ENCODE results near the gene PI4KA. TPM values are rescaled to one million over a fixed set of nuclear protein-coding genes. Genes with fewer than 3 reads are reported as not detected.

Gene PI4KA
- total RNA-seq, 4 donors from 2014 or later = 42.5 to 81.3 (median 66.1) TPM

GRCh38 chr22:20793748-20794649 lies 64.6 kb downstream of the PI4KA start:
- DNase-seq (ENCODE audit: low spot score in 2 of 2) = no peak
- 75 to 76% methylated on average over 13 of the region's 13 CpGs for WGBS, 2 donors
- TF ChIP-seq POLR2A (IDR thresholded peaks at IDR 0.05) = no peak
- TF ChIP-seq, protein P1, sequence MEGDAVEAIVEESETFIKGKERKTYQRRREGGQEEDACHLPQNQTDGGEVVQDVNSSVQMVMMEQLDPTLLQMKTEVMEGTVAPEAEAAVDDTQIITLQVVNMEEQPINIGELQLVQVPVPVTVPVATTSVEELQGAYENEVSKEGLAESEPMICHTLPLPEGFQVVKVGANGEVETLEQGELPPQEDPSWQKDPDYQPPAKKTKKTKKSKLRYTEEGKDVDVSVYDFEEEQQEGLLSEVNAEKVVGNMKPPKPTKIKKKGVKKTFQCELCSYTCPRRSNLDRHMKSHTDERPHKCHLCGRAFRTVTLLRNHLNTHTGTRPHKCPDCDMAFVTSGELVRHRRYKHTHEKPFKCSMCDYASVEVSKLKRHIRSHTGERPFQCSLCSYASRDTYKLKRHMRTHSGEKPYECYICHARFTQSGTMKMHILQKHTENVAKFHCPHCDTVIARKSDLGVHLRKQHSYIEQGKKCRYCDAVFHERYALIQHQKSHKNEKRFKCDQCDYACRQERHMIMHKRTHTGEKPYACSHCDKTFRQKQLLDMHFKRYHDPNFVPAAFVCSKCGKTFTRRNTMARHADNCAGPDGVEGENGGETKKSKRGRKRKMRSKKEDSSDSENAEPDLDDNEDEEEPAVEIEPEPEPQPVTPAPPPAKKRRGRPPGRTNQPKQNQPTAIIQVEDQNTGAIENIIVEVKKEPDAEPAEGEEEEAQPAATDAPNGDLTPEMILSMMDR (IDR thresholded peaks at IDR 0.05) = no peak
- intact Hi-C loops (cut with DNase I; ENCODE audit: low total_unique reads) = no loop called here
- no peak overlapping the region for H3K4me3 ChIP-seq (ENCODE audit: low read depth, poor library complexity, severe bottlenecking)

GRCh38 chr22:20792966-20793728 lies 65.5 kb downstream of the PI4KA start:
- no peak for TF ChIP-seq POLR2A (IDR thresholded peaks at IDR 0.05)
- TF ChIP-seq, protein P1 (IDR thresholded peaks at IDR 0.05) = no peak
- intact Hi-C loops (cut with DNase I; ENCODE audit: low total_unique reads) = no loop called here
- DNase-seq (ENCODE audit: low spot score in 2 of 2) = no peak

DNA sequence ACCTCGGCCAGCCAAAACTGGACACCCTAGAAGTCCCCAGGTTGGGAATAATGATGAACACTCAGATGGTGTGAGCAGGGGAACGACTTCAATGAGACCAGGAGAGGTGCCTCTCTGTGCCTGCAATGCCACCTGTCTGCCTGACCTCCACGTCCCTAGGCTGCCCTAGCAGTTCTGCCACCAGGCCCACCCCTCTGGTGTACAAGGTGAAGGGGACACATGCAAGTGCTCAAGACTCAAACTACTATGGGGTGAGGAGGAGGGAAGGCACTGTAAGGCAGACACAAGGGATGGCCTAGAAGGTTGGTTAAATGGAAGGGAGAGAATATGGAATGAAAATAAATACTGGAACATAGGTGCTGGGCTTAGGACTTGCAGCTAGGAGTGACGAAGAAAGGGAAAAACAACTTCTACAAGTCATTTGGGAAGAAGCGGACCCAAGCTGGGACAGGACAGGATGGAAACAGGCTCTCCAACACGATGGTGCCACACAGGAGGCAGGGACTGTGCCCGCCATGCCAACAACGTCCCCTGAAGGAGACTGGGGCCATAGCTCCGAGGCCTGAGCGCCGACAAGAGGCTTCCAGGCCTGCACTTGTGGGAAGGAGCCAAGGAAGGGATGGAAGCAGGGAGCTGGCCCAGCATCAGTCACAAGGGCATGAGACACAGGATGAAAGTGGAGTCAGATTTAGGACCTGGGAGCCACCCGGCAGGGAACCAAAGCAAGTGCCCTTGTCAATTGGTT lies 66.2 kb downstream of the PI4KA start:
- no peak for DNase-seq (ENCODE audit: low spot score in 2 of 2)
- no peak overlapping the region for H3K4me3 ChIP-seq (ENCODE audit: low read depth, poor library complexity, severe bottlenecking)
- TF ChIP-seq, protein P1 (IDR thresholded peaks at IDR 0.05) = no peak
- TF ChIP-seq POLR2A (IDR thresholded peaks at IDR 0.05) = no peak
- 86 to 87% methylated on average over 12 of the region's 12 CpGs for WGBS, 2 donors
- intact Hi-C loops (cut with DNase I; ENCODE audit: low total_unique reads) = no loop called here

More at GRCh38 chr22:20792966-20793728, 65.5 kb downstream of the PI4KA start:
- WGBS, 2 donors = 60 to 67% methylated on average over 3 of the region's 3 CpGs
- H3K4me3 ChIP-seq (ENCODE audit: low read depth, poor library complexity, severe bottlenecking) = no peak overlapping the region

DNA sequence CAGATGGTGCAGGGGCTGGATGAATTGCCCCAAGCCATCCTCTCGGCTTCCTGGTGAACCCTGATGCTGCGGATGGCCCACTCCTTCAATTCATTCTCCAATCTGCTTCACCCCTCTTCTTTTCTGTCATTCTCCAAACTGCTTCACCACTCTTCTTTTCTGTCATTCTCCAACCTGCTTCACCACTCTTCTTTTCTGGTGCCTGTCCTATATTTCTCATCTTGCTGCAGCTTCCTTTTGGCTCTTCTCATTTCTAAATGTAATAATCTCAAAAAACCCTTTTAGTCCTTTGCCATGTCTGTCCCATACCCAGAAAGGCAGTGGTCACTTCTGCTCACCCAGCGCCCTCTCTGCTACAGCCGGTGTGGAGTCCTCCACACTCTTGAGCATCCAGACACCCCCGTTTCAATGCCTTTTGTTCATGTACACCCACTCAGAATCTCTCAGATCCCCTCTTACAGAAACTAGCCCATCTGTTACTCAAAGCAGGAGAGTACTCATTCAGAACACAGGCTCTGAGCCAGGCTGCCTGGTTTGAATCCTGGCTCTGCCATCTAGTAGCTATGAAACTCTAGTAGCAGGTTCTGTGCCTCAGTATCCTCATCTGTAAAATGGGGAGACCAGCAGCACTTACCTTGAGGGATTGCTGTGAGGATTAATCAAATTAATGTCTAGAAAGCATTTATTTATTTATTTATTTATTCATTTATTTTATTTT lies 69.8 kb downstream of the PI4KA start:
- WGBS, 2 donors = 94 to 97% methylated on average over 5 of the region's 5 CpGs
- no peak for DNase-seq (ENCODE audit: low spot score in 2 of 2)
- no peak for TF ChIP-seq POLR2A (IDR thresholded peaks at IDR 0.05)
- TF ChIP-seq, protein P1 (IDR thresholded peaks at IDR 0.05) = no peak
- intact Hi-C loops (cut with DNase I; ENCODE audit: low total_unique reads) = loop anchor here (10.0 kb wide), 1 partner anchor 184 kb away; no protein-coding TSS in a partner anchor
- H3K4me3 ChIP-seq (ENCODE audit: low read depth, poor library complexity, severe bottlenecking) = no peak overlapping the region
